HepG2 (cell line): ENCODE data around the gene PSD4. TPM values are rescaled to one million over a fixed set of nuclear protein-coding genes. Genes with fewer than 3 reads are reported as not detected.
A peak's percentile ranks its signal among the peaks of the same experiment; 100 is the strongest.

Experiments
- AGO1 ChIP-seq: fragments of 200-400 bp; formaldehyde crosslinking; IDR thresholded peaks from 2 replicates; pipeline ENCODE4 v1.6.1; 2017; ENCODE audit warnings: mild to moderate bottlenecking, low read depth, low read length, moderate library complexity; ENCODE audit not compliant: poor library complexity, severe bottlenecking
- ARHGAP35 ChIP-seq: sonication (generic); formaldehyde crosslinking; IDR thresholded peaks from 2 replicates; pipeline ENCODE4 v1.9.0; 2022; ENCODE audit warnings: mild to moderate bottlenecking, inconsistent platforms, moderate library complexity, missing genetic modification reagents, borderline replicate concordance
- BHLHE40 ChIP-seq: IDR thresholded peaks from 2 replicates; pipeline ENCODE4 v1.6.1; 2011; ENCODE audit warnings: low read length, improper control_type of control experiment
- E2F5 ChIP-seq: sonication (generic); formaldehyde crosslinking; conservative IDR thresholded peaks from 2 replicates; pipeline ENCODE4 v1.4.0; 2020; ENCODE audit warnings: missing genetic modification reagents
- FOXP1 ChIP-seq, 2 experiments: fragments of 450-650 bp in 1 of 2; IDR thresholded peaks; 2 replicates each; pipeline ENCODE4 v1.6.1; 2017 to 2018; ENCODE audit warnings: antibody characterized with exemption in 1 of 2
- KLF6 ChIP-seq: IDR thresholded peaks from 2 replicates; pipeline ENCODE4 v1.8.0; 2016; ENCODE audit warnings: missing biosample characterization, missing genetic modification reagents
- MAF1 ChIP-seq: sonication (generic); formaldehyde crosslinking; IDR thresholded peaks from 2 replicates; pipeline ENCODE4 v1.5.0; 2020; ENCODE audit warnings: missing genetic modification reagents, borderline replicate concordance
- MATR3 ChIP-seq: sonication (generic); formaldehyde crosslinking; IDR thresholded peaks from 2 replicates; pipeline ENCODE4 v1.4.0; 2020; ENCODE audit warnings: missing genetic modification reagents
- MLLT10 ChIP-seq: sonication (generic); formaldehyde crosslinking; IDR thresholded peaks from 2 replicates; pipeline ENCODE4 v1.4.0; 2020; ENCODE audit warnings: missing genetic modification reagents
- NFE2L2 ChIP-seq: fragments of 150-350 bp; IDR thresholded peaks from 2 replicates; pipeline ENCODE4 v1.6.1; 2014; ENCODE audit warnings: low read length
- POLR2G ChIP-seq: fragments of 200-400 bp; formaldehyde crosslinking; IDR thresholded peaks from 2 replicates; pipeline ENCODE4 v1.6.1; 2018; ENCODE audit warnings: mild to moderate bottlenecking, low read depth, low read length, moderate library complexity
- SP2 ChIP-seq: sonication (generic); formaldehyde crosslinking; IDR thresholded peaks from 2 replicates; pipeline ENCODE4 v1.5.1; 2020; ENCODE audit warnings: mild to moderate bottlenecking, missing genetic modification reagents
- TAF15 ChIP-seq: fragments of 200-400 bp; formaldehyde crosslinking; IDR thresholded peaks from one replicate; pipeline ENCODE4 v1.6.1; 2018; ENCODE audit warnings: mild to moderate bottlenecking, low read depth, low read length; ENCODE audit not compliant: poor library complexity, severe bottlenecking
- ZFP1 ChIP-seq: IDR thresholded peaks from 2 replicates; pipeline ENCODE4 v1.6.1; 2016
- ZNF281 ChIP-seq: sonication (generic); formaldehyde crosslinking; IDR thresholded peaks from 2 replicates; pipeline ENCODE4 v1.4.0; 2020; ENCODE audit warnings: missing genetic modification reagents, borderline replicate concordance
- ZNF292 ChIP-seq: sonication (generic); formaldehyde crosslinking; IDR thresholded peaks from 2 replicates; pipeline ENCODE4 v1.8.1; 2022; ENCODE audit warnings: mild to moderate bottlenecking, low read depth, missing genetic modification reagents, borderline replicate concordance
- ZNF510 ChIP-seq: sonication (generic); formaldehyde crosslinking; IDR thresholded peaks from 2 replicates; pipeline ENCODE4 v1.4.0; 2020; ENCODE audit warnings: low read depth, mild to moderate bottlenecking, missing genetic modification reagents
- ZNF678 ChIP-seq: sonication (generic); formaldehyde crosslinking; IDR thresholded peaks from 2 replicates; pipeline ENCODE4 v1.4.0; 2020; ENCODE audit warnings: mild to moderate bottlenecking, missing genetic modification reagents
- ZNF766 ChIP-seq: sonication (generic); formaldehyde crosslinking; IDR thresholded peaks from 2 replicates; pipeline ENCODE4 v1.5.0; 2020; ENCODE audit warnings: missing genetic modification reagents, borderline replicate concordance
- ZNF792 ChIP-seq: IDR thresholded peaks from 2 replicates; pipeline ENCODE4 v1.6.1; 2016
- ZNF883 ChIP-seq: sonication (generic); formaldehyde crosslinking; IDR thresholded peaks from 2 replicates; pipeline ENCODE4 v1.5.1; 2020; ENCODE audit warnings: mild to moderate bottlenecking, missing genetic modification reagents; ENCODE audit errors: not compliant biosample characterization
- polyA plus RNA-seq, 8 experiments: library from polyadenylated mRNA; depleted of rRNA in 3 of 8; stranded (reverse) in 7 of 8; unstranded in 1 of 8; fragments of >200 nt; fragmentation: Illumina TruSeq in 4 of 8; extraction: Trizol in 4 of 8; gene quantifications; 2 replicates each; pipeline versions ENCODE4 v1.2.1 to v1.2.3, GENCODE V29; 2011 to 2016; ENCODE audit warnings: low read depth in 4 of 8, missing spikeins in 1 of 8, mixed read lengths in 1 of 8; ENCODE audit not compliant: insufficient read depth in 1 of 8
- total RNA-seq, 5 experiments: library from RNA; depleted of rRNA; stranded (reverse); fragments of >200 nt; fragmentation: Illumina TruSeq; extraction: Trizol; gene quantifications; 2 replicates each; pipeline ENCODE4 v1.2.3, GENCODE V29; 2016; ENCODE audit warnings: low read depth in 1 of 5
- TF ChIP-seq, protein P1 (sequence below): sonication (generic); formaldehyde crosslinking; IDR thresholded peaks from 2 replicates; pipeline ENCODE4 v1.4.0; 2020; ENCODE audit warnings: missing genetic modification reagents
- TF ChIP-seq, protein P2 (sequence below): sonication (generic); formaldehyde crosslinking; IDR thresholded peaks from 2 replicates; pipeline ENCODE4 v1.5.1; 2020; ENCODE audit warnings: missing genetic modification reagents, mild to moderate bottlenecking, borderline replicate concordance

The PSD4 gene
- total and polyA plus RNA-seq, 2 of the 13 experiments (the other 11 are each of a cell fraction or from before 2014, with no cell fraction given): 5.8 to 9.4 TPM

- TF ChIP-seq ZNF281: no peak
- TF ChIP-seq ZNF292 (CRISPR knock-in tag): no peak
- no peak for TF ChIP-seq POLR2G
- TF ChIP-seq ZNF510: no peak
- no peak for TF ChIP-seq E2F5 (CRISPR knock-in tag)
- no peak for TF ChIP-seq ZNF678 (CRISPR knock-in tag)
- TF ChIP-seq ZNF883: no peak
- no peak for TF ChIP-seq ARHGAP35 (CRISPR knock-in tag)
- TF ChIP-seq SP2 (CRISPR knock-in tag): no peak
- no peak for TF ChIP-seq ZNF792
- no peak for TF ChIP-seq ZNF766
- no peak for TF ChIP-seq MAF1 (CRISPR knock-in tag)
- TF ChIP-seq KLF6 (CRISPR knock-in tag): no peak
- no peak for TF ChIP-seq AGO1
- TF ChIP-seq FOXP1 (IDR thresholded peaks at IDR 0.05): no peak
- TF ChIP-seq FOXP1 (CRISPR knock-in tag; IDR thresholded peaks at IDR 0.05): no peak
- TF ChIP-seq ZFP1 (CRISPR knock-in tag): no peak
- TF ChIP-seq, protein P1, sequence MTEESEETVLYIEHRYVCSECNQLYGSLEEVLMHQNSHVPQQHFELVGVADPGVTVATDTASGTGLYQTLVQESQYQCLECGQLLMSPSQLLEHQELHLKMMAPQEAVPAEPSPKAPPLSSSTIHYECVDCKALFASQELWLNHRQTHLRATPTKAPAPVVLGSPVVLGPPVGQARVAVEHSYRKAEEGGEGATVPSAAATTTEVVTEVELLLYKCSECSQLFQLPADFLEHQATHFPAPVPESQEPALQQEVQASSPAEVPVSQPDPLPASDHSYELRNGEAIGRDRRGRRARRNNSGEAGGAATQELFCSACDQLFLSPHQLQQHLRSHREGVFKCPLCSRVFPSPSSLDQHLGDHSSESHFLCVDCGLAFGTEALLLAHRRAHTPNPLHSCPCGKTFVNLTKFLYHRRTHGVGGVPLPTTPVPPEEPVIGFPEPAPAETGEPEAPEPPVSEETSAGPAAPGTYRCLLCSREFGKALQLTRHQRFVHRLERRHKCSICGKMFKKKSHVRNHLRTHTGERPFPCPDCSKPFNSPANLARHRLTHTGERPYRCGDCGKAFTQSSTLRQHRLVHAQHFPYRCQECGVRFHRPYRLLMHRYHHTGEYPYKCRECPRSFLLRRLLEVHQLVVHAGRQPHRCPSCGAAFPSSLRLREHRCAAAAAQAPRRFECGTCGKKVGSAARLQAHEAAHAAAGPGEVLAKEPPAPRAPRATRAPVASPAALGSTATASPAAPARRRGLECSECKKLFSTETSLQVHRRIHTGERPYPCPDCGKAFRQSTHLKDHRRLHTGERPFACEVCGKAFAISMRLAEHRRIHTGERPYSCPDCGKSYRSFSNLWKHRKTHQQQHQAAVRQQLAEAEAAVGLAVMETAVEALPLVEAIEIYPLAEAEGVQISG: peak; percentile 26; the same call in 1 of the 2 replicates
- TF ChIP-seq TAF15: no peak
- TF ChIP-seq MATR3 (CRISPR knock-in tag): no peak
- 0 out of 2 replicates have a peak, but pooled peaks have one; percentile 7 for TF ChIP-seq NFE2L2
- TF ChIP-seq BHLHE40: no peak
- TF ChIP-seq, protein P2, sequence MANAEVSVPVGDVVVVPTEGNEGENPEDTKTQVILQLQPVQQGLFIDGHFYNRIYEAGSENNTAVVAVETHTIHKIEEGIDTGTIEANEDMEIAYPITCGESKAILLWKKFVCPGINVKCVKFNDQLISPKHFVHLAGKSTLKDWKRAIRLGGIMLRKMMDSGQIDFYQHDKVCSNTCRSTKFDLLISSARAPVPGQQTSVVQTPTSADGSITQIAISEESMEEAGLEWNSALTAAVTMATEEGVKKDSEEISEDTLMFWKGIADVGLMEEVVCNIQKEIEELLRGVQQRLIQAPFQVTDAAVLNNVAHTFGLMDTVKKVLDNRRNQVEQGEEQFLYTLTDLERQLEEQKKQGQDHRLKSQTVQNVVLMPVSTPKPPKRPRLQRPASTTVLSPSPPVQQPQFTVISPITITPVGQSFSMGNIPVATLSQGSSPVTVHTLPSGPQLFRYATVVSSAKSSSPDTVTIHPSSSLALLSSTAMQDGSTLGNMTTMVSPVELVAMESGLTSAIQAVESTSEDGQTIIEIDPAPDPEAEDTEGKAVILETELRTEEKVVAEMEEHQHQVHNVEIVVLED (CRISPR knock-in tag): no peak
- TF ChIP-seq MLLT10 (CRISPR knock-in tag): no peak
Measured at GRCh38 chr2:113248997-113249770, 75.4 kb downstream of the PSD4 start (continued).
